Tibial nerve (tissue), 4 donors: ENCODE data around the gene ANKRD61. TPM values are rescaled to one million over a fixed set of nuclear protein-coding genes. Genes with fewer than 3 reads are reported as not detected.
"Not testable (repeated sequence)": the region's sequence is repeated elsewhere in the genome, so short reads cannot be mapped to it uniquely, and the experiment has no call there.

ENCODE experiments used
- DNase-seq, 2 donors: peaks; one replicate each; pipeline ENCODE4 v3.0.0-alpha.2; 2019; ENCODE audit warnings: low spot score in 2 of 2
- H3K27ac ChIP-seq, 4 donors: fragments of 200-600 bp; sonication (generic) in 3 of 4; one replicate each; pipeline ENCODE4 v1.5.1; 2017 to 2019; ENCODE audit warnings: mild to moderate bottlenecking in 1 of 4
- H3K27me3 ChIP-seq, 2 donors: fragments of 200-600 bp; sonication (generic) in 1 of 2; one replicate each; pipeline versions ENCODE4 v1.5.1 to v1.6.0; 2017 to 2019
- H3K36me3 ChIP-seq, 3 donors: fragments of 200-600 bp; sonication (generic); one replicate each; pipeline ENCODE4 v1.5.1; 2018 to 2019
- H3K4me1 ChIP-seq, 4 donors: fragments of 200-600 bp; sonication (generic) in 3 of 4; one replicate each; pipeline ENCODE4 v1.5.1; 2017 to 2019
- H3K4me3 ChIP-seq, 4 donors: fragments of 200-600 bp; sonication (generic) in 3 of 4; one replicate each; pipeline ENCODE4 v1.5.1; 2017 to 2019; ENCODE audit warnings: mild to moderate bottlenecking in 1 of 4, moderate library complexity in 1 of 4
- H3K9me3 ChIP-seq, 4 donors: fragments of 200-600 bp; sonication (generic) in 3 of 4; one replicate each; pipeline ENCODE4 v1.5.1; 2017 to 2019
- CTCF ChIP-seq, 5 experiments: fragments of 200-600 bp in 3 of 5; fragments of 450-650 bp in 2 of 5; sonication (generic) in 3 of 5; IDR thresholded peaks; one replicate each; pipeline ENCODE4 v1.5.1; 2016 to 2019; ENCODE audit warnings: antibody characterized with exemption in 5 of 5, mild to moderate bottlenecking in 3 of 5, moderate library complexity in 2 of 5
- EP300 ChIP-seq, 2 donors: sonication (generic); formaldehyde crosslinking; IDR thresholded peaks; one replicate each; pipeline ENCODE4 v1.6.1; 2017; ENCODE audit warnings: antibody characterized with exemption in 2 of 2, mild to moderate bottlenecking in 1 of 2
- POLR2A ChIP-seq, 2 donors: fragments of 450-650 bp; IDR thresholded peaks; one replicate each; pipeline ENCODE4 v1.6.1; 2017; ENCODE audit warnings: antibody characterized with exemption in 2 of 2, mild to moderate bottlenecking in 2 of 2, moderate library complexity in 2 of 2
- WGBS, 2 donors: methylation state at CpG; one replicate each; pipeline ENCODE4 v1.1.5; 2018; 5-methylcytosine and 5-hydroxymethylcytosine counted together
- total RNA-seq, 4 donors: library from RNA; depleted of rRNA; stranded (reverse); fragments of >200 nt; gene quantifications; one replicate each; pipeline ENCODE4 v1.1.0, GENCODE V29; 2016

The ANKRD61 gene
- total RNA-seq, 4 donors from 2014 or later: 0.63 TPM; not detected in 3

GRCh38 chr7:6008668-6009611 is 22.2 kb upstream of the ANKRD61 start, which contains the start of the genes AIMP2 and PMS2:
Gene AIMP2 (plus strand): TSS chr7:6009272. CDS start chr7:6009364, 92 bp downstream.
Gene PMS2 (minus strand): TSS chr7:6009049. CDS start chr7:6009019, 30 bp downstream.
- H3K4me3 ChIP-seq: peak within 1 kb of the TSS; percentile 70 to 86 (median 76)
- peak; percentile 98 to 99 for DNase-seq
- WGBS, 2 donors: 0 to 1% methylated on average over 60 to 68 of the region's 84 CpGs
- no peaks in the 10 kb centered on the region for H3K9me3 ChIP-seq
- H3K36me3 ChIP-seq: peaks cover 0 to 11% (median 0%) of the 10 kb centered on the region in 3 donors
- H3K27ac ChIP-seq: peak within 1 kb of the TSS; percentile 72 to 93 (median 89)
- TF ChIP-seq POLR2A (IDR thresholded peaks at IDR 0.05) (peak; percentile 18 to 70), EP300 (IDR thresholded peaks at IDR 0.05) (peak; percentile 32 to 83), CTCF (IDR thresholded peaks at IDR 0.05) (peak in 1 of 5 experiments; percentile 16)
- no peaks in the 10 kb centered on the region for H3K27me3 ChIP-seq
- peaks cover 0 to 24% (median 10%) of the 10 kb centered on the region in 4 donors for H3K4me1 ChIP-seq

- not testable (repeated sequence) for H3K4me3 ChIP-seq, H3K27me3 ChIP-seq
- peak overlapping the region in 2 of 4 donors; percentile 89 to 93 for H3K27ac ChIP-seq
These were observed 20.8 kb upstream of the ANKRD61 start for GRCh38 chr7:6010370-6010769.

GRCh38 chr7:6011541-6011940 is 19.6 kb upstream of the ANKRD61 start:
- Histone ChIP-seq H3K27me3 (no peaks in the 10 kb centered on the region), H3K4me3 (no peak overlapping the region), H3K36me3 (peaks cover 0 to 17% (median 0%) of the 10 kb centered on the region in 3 donors), H3K9me3 (no peaks in the 10 kb centered on the region), H3K4me1 (peaks cover 0 to 40% (median 10%) of the 10 kb centered on the region in 4 donors), H3K27ac (no peak overlapping the region)
- WGBS, 2 donors: 68 to 73% methylated on average over 2 of the region's 2 CpGs
- TF ChIP-seq POLR2A (IDR thresholded peaks at IDR 0.05) (no peak), EP300 (IDR thresholded peaks at IDR 0.05) (no peak), CTCF (IDR thresholded peaks at IDR 0.05) (no peak)
- no peak for DNase-seq

More at GRCh38 chr7:6010370-6010769, 20.8 kb upstream of the ANKRD61 start:
- WGBS, 2 donors: 85 to 90% methylated on average over 8 of the region's 8 CpGs
- H3K36me3 ChIP-seq, H3K9me3 ChIP-seq, DNase-seq: not testable (repeated sequence)
- H3K4me1 ChIP-seq: peaks cover 0 to 28% (median 10%) of the 10 kb centered on the region in 4 donors

- Histone ChIP-seq H3K4me1 (peaks cover 0 to 41% (median 10%) of the 10 kb centered on the region in 4 donors), H3K9me3 (no peaks in the 10 kb centered on the region), H3K4me3 (no peak overlapping the region), H3K27me3 (no peaks in the 10 kb centered on the region), H3K36me3 (peaks cover 0 to 26% (median 2%) of the 10 kb centered on the region in 3 donors), H3K27ac (no peak overlapping the region)
- TF ChIP-seq POLR2A (IDR thresholded peaks at IDR 0.05) (no peak), EP300 (IDR thresholded peaks at IDR 0.05) (no peak), CTCF (IDR thresholded peaks at IDR 0.05) (no peak)
- WGBS, 2 donors: 80 to 82% methylated on average over 14 of the region's 14 CpGs
- DNase-seq: no peak
These were observed 18.6 kb upstream of the ANKRD61 start for GRCh38 chr7:6012355-6013104.

- 67 to 77% methylated on average over 8 of the region's 8 CpGs for WGBS, 2 donors
- H3K36me3 ChIP-seq: peaks cover 0 to 62% (median 20%) of the 10 kb centered on the region in 3 donors
- H3K4me1 ChIP-seq: peaks cover 0 to 19% (median 0%) of the 10 kb centered on the region in 4 donors
- no peaks in the 10 kb centered on the region for H3K9me3 ChIP-seq
- H3K27ac ChIP-seq: peak overlapping the region in 2 of 4 donors; percentile 43 to 47
- no peak overlapping the region for H3K4me3 ChIP-seq
- no peaks in the 10 kb centered on the region for H3K27me3 ChIP-seq
- TF ChIP-seq POLR2A (IDR thresholded peaks at IDR 0.05): no peak
- peak in 1 of 2 donors; percentile 36 for TF ChIP-seq EP300 (IDR thresholded peaks at IDR 0.05)
- TF ChIP-seq CTCF (IDR thresholded peaks at IDR 0.05): no peak
- peak; percentile 66 to 70 for DNase-seq
These were observed 15.1 kb upstream of the ANKRD61 start for GRCh38 chr7:6015917-6016652.
